ENCODE measurements around the gene MDN1. TPM values are rescaled to one million over a fixed set of nuclear protein-coding genes. Genes with fewer than 3 reads are reported as not detected.

The MDN1 gene
- total RNA-seq, 1 experiment from 2014 or later = 53.6 TPM

- ChIA-PET CTCF (interaction anchor here (0.6 to 1.5 kb wide), 5 partner anchors 9 to 422 kb away, joined by 3 to 8 read pairs (median 4); no protein-coding TSS in a partner anchor), RAD21 (ENCODE audit: low non-redundant PET in 1 of 2, low total read pairs in 2 of 2, uncharacterized antibody in 2 of 2, unreplicated experiment in 2 of 2) (no interaction called here), POLR2A (no interaction called here)
- H3K4me3 ChIP-seq (replicated peaks in 1 of 2; ENCODE audit: low read depth in 1 of 2, low read length in 2 of 2) = no peak overlapping the region
- TF ChIP-seq EZH2 (IDR thresholded peaks at IDR 0.05) = no peak
- no peak for TF ChIP-seq SP1 (IDR thresholded peaks at IDR 0.05; ENCODE audit: low read depth)
- no peak for TF ChIP-seq EGR1 (IDR thresholded peaks at IDR 0.05; ENCODE audit: low read depth)
- TF ChIP-seq SRF (IDR thresholded peaks at IDR 0.05; ENCODE audit: low read depth) = no peak
- TF ChIP-seq CTCF (IDR thresholded peaks at IDR 0.05 in 2 of 3, conservative IDR thresholded peaks at IDR 0.05 in 1 of 3; ENCODE audit: borderline replicate concordance in 1 of 3, insufficient read depth in 1 of 3, low read depth in 2 of 3, low read length in 2 of 3) = no peak
- TF ChIP-seq ZFX (IDR thresholded peaks at IDR 0.05) = no peak
- TF ChIP-seq FOSL1 (IDR thresholded peaks at IDR 0.05; ENCODE audit: low read depth) = no peak
- TF ChIP-seq, protein P1, sequence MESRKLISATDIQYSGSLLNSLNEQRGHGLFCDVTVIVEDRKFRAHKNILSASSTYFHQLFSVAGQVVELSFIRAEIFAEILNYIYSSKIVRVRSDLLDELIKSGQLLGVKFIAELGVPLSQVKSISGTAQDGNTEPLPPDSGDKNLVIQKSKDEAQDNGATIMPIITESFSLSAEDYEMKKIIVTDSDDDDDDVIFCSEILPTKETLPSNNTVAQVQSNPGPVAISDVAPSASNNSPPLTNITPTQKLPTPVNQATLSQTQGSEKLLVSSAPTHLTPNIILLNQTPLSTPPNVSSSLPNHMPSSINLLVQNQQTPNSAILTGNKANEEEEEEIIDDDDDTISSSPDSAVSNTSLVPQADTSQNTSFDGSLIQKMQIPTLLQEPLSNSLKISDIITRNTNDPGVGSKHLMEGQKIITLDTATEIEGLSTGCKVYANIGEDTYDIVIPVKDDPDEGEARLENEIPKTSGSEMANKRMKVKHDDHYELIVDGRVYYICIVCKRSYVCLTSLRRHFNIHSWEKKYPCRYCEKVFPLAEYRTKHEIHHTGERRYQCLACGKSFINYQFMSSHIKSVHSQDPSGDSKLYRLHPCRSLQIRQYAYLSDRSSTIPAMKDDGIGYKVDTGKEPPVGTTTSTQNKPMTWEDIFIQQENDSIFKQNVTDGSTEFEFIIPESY (IDR thresholded peaks at IDR 0.05; ENCODE audit: extremely low read depth, insufficient replicate concordance, low read length) = no peak
- TF ChIP-seq ATF3 (IDR thresholded peaks at IDR 0.05) = no peak
- TF ChIP-seq SIN3A (IDR thresholded peaks at IDR 0.05; ENCODE audit: low read depth) = no peak
- TF ChIP-seq RAD21 (IDR thresholded peaks at IDR 0.05; ENCODE audit: low read depth) = no peak
- TF ChIP-seq JUND (IDR thresholded peaks at IDR 0.05) = no peak
- no peak for TF ChIP-seq CBX3 (IDR thresholded peaks at IDR 0.05; ENCODE audit: low read depth)
- no peak for TF ChIP-seq POLR2A (IDR thresholded peaks at IDR 0.05; ENCODE audit: borderline replicate concordance, extremely low read depth, insufficient read depth, insufficient read length)
- no peak for TF ChIP-seq CEBPB (IDR thresholded peaks at IDR 0.05; ENCODE audit: low read depth)
- no peaks in the 10 kb centered on the region for H4K20me1 ChIP-seq (ENCODE audit: insufficient read depth)
- intact Hi-C loops (cut with micrococcal nuclease) = loop anchor here (10.0 kb wide), 1 partner anchor 359 kb away; the partner anchor contains the start of gene ANKRD6
- no TSS peak for BruUV-seq (replicated peaks)
- H3K79me2 ChIP-seq (ENCODE audit: insufficient read depth, low read length) = peaks cover 79% of the 10 kb centered on the region
- no peaks in the 10 kb centered on the region for H3K4me1 ChIP-seq (ENCODE audit: control insufficient read depth in 1 of 2, insufficient read depth in 2 of 2, low read length in 2 of 2)
- no peak overlapping the region for H3K4me2 ChIP-seq (ENCODE audit: low read length)
- peaks cover 23 to 34% of the 10 kb centered on the region in 2 experiments for H3K36me3 ChIP-seq (ENCODE audit: control insufficient read depth in 1 of 2, insufficient read depth in 2 of 2, low read length in 2 of 2)
- no peaks in the 10 kb centered on the region for H3K9me3 ChIP-seq (ENCODE audit: control insufficient read depth in 1 of 2, insufficient read depth in 1 of 2, low read depth in 1 of 2, low read length in 2 of 2)
- no peak overlapping the region for H3K27ac ChIP-seq (ENCODE audit: low read depth, low read length)
- no peaks in the 10 kb centered on the region for H3K27me3 ChIP-seq (ENCODE audit: insufficient read depth, low read length)
- DNase-seq (ENCODE audit: low read depth, low spot score) = no peak
- no peak for ATAC-seq
- no peak overlapping the region for H2AFZ ChIP-seq (ENCODE audit: low read depth, low read length, poor library complexity, severe bottlenecking)
- H3K9ac ChIP-seq (ENCODE audit: low read length) = no peak overlapping the region
- no peaks in the 10 kb centered on the region for H3K9me2 ChIP-seq (ENCODE audit: insufficient read depth)
Observed at GRCh38 chr6:89793586-89793985, 26.0 kb downstream of the MDN1 start.
